Choroid plexus epithelial cell (primary cell): Measurements from ENCODE around the gene CRTC1.

ENCODE experiments used
- DNase-seq: peaks from one replicate; pipeline ENCODE4 v3.0.0-alpha.2; 2010; ENCODE audit warnings: low read depth
- H3K4me3 ChIP-seq: 2 replicates; pipeline ENCODE4 v1.5.1; 2011; ENCODE audit warnings: low read depth, mild to moderate bottlenecking, control low read depth, low read length, moderate library complexity
- CTCF ChIP-seq: conservative IDR thresholded peaks from 2 replicates; pipeline ENCODE4 v1.5.1; 2011; ENCODE audit warnings: low read depth, mild to moderate bottlenecking, control low read depth, inconsistent platforms, low read length, moderate library complexity

CRTC1 gene

GRCh38 chr19:18683109-18683957 is at the start of gene CRTC1:
Gene CRTC1 (plus strand): TSS chr19:18683680. CDS start chr19:18683703, 23 bp downstream.
- DNase-seq, result peak; percentile 85
- H3K4me3 ChIP-seq, result peak within 1 kb of the TSS; percentile 88
- peak; percentile 6 for TF ChIP-seq CTCF

- no peak overlapping the region for H3K4me3 ChIP-seq
- TF ChIP-seq CTCF, result no peak
- peak; percentile 72 for DNase-seq
These were observed 48.7 kb upstream of the CRTC1 start for GRCh38 chr19:18634612-18635297.

- DNase-seq, result no peak
- H3K4me3 ChIP-seq, result no peak overlapping the region
- no peak for TF ChIP-seq CTCF
These were observed 47.7 kb upstream of the CRTC1 start for GRCh38 chr19:18635831-18636182.

GRCh38 chr19:18636183-18636968 is 47.1 kb upstream of the CRTC1 start:
- peak overlapping the region; percentile 71 for H3K4me3 ChIP-seq
- TF ChIP-seq CTCF, result no peak
- peak; percentile 96 for DNase-seq

- no peak for DNase-seq
- no peak for TF ChIP-seq CTCF
- peak within 1 kb of the TSS; percentile 71 for H3K4me3 ChIP-seq
These were observed 46.4 kb upstream of the CRTC1 start, which contains the start of gene KLHL26 for GRCh38 chr19:18636969-18637629. Gene KLHL26 (plus strand): TSS chr19:18637028. CDS start chr19:18637055, 27 bp downstream.
